Daoy (cell line): ENCODE data around the gene MEF2A. TPM values are rescaled to one million over a fixed set of nuclear protein-coding genes. Genes with fewer than 3 reads are reported as not detected.

Experiments used
- DNase-seq: peaks from one replicate; pipeline ENCODE4 v3.0.0-alpha.2; 2015; ENCODE audit warnings: low read depth
- total RNA-seq: library from RNA; depleted of rRNA; stranded (reverse); fragments of >200 nt; shearing (Covaris generic); gene quantifications from 2 replicates; pipeline ENCODE4 v1.2.3, GENCODE V29; 2014

MEF2A gene
- total RNA-seq, 1 experiment from 2014 or later: 24.2 TPM

DNA sequence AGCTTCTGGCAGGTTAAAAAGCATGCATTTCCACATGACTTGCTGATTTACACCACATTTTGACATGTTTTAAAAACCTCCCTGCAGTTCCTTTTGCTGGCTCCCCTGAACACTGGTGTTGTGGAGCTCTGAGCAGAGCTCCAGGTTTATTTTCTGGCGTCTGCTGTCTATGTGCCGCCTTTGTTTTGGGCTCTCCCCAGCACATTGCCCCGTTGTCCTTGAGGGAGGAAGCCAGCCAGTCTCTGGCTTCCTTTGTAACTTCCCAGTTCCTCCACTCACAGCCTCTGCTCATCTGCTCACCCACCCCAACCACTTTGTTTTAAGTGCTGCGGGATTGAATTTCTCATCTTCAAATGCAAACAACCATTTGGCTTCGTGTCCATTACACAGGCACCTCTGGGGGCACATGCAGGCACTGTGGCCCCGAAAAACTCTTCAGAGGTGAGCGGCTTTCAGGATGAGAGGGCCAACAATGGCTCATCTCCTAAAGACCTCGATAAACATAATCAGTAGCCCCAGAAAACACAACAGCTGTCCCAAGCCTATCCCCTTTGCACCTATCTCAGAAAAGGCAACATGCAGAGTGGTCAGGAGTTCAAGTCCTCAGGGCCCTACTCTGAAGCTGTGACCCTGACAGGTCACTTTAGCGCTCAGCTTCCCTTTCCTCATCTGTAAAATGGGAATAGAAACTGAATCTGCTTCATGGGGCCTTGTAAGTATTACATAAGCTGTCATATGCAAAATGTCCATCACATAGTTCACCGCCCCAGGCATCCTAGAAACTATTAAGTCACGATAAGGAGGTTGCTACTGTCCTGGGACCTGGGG, 1.3 kb upstream of the MEF2A start:
- DNase-seq: peak; percentile 27

DNA sequence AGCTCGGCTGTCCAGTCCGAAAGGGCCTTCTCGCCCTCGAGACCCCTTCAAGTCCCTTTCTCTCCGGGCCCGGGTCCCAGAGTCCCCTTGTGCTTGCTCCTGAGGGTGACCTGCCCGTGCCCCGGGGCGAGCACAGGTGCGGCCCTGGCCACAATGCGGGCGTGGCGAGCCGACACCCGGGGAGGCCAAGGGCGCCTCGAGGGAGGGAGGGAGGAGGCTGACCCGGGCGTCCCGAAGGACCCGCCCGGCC, 810 bp upstream of the MEF2A start:
- DNase-seq: no peak

GRCh38 chr15:99566157-99566897, 543 bp downstream of the MEF2A start:
- DNase-seq: peak; percentile 12

- no peak for DNase-seq
Observed at GRCh38 chr15:99568625-99569352, 3.0 kb downstream of the MEF2A start.

DNA sequence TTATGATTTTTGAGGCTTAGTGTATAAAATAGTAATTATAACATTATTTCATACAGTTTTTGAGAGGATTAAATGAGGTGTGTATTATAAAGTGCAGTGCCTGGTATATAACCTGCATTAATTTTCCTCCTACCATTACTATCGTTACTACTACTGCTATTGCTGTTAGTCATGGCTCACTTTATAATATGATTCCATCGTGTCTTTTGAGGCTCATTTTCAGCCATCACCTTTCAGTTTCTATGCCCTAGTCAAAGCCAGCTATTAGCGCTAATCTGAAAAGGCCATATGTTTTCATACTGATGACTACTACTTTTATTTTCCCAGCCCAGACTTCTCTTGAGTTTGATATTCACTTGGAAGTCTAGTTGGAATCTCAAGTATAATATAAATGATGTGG, 5.5 kb downstream of the MEF2A start:
- DNase-seq: no peak

- DNase-seq: no peak
Observed at GRCh38 chr15:99574048-99574447, 8.3 kb downstream of the MEF2A start.

GRCh38 chr15:99574502-99574901, 8.7 kb downstream of the MEF2A start:
- no peak for DNase-seq

- peak; percentile 13 for DNase-seq
Observed at GRCh38 chr15:99578809-99579208, 13.0 kb downstream of the MEF2A start.

DNA sequence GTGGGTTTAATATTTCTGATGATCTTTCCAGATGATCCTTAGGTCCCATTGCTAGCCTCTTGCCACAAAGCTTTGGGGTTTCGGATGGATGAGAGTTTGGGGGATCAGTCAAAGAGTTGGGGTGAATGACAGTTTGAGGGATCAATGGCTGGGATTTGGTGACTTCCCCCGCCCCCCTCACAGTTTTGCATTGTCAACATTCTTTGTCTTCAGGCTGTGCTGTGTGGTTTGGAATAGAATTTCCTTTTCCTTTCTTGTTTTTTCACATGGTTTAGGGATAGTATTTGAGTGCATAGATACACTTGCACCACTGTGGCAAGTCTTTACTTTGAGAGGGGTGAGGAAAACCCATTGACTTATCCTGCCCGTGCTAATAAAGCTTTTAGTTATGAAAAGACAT, 14.3 kb downstream of the MEF2A start:
- DNase-seq: no peak

DNA sequence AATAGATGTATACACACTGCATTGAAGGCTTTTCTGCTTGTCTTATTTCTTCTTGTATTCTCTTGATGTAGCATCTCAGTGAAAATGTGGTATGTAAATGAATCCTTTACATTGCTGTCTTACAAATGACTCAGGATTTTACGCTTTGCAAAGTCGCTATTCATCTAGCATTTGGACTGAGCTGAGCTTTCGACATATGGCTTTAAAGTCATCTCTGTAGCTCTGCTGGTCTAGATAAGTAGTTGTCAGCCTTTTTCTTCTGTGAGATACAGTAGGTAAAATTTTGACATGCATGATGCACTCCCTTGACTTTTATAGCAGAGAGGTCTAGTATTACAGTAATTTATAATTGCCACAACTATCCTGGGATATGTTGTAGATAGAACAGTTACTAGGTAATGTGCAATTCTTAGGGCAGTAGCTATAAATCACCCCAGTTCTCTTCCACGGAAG, 16.8 kb downstream of the MEF2A start:
- no peak for DNase-seq

GRCh38 chr15:99584081-99584600, 18.4 kb downstream of the MEF2A start:
- no peak for DNase-seq

DNA sequence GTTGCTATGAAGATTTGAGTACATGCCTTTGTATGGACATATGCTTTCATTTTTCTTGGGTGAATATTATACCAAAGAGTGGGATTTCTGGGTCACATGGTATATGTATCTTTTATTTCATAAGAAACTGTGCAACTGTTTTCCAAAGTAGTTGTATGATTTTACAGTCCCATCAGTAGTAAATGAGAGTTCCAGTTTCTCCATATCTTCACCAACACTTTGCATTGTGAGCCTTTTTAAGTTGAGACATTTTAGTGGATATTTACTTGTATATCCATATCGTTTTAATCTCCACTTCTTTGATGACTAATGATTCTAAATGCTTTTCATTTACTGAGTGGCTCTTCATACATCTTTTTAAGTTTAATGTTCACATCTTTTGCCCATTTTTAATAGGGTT, 20.3 kb downstream of the MEF2A start:
- no peak for DNase-seq

DNA sequence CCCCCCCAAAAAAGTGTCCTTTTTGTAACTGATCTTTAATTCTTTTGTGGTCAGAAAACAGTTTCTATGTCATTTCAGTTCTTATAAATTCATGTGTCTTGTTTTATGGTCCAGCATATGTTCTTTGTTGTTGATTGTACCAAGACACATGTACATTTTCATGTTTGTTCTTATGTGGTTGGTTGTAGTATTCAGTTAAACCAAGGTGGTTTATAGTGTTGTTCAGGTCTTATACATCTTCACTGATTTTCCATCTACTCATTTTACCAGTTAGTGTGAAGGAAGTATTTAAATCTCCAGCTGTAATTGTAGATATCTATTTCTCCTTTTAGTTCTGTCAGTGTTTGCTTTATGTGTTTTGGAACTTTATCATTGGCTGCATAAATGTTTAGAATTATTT, 24.0 kb downstream of the MEF2A start:
- DNase-seq: no peak

- no peak for DNase-seq
Observed at GRCh38 chr15:99590913-99591646, 25.3 kb downstream of the MEF2A start.

GRCh38 chr15:99592145-99592791, 26.5 kb downstream of the MEF2A start:
- DNase-seq: no peak

DNA sequence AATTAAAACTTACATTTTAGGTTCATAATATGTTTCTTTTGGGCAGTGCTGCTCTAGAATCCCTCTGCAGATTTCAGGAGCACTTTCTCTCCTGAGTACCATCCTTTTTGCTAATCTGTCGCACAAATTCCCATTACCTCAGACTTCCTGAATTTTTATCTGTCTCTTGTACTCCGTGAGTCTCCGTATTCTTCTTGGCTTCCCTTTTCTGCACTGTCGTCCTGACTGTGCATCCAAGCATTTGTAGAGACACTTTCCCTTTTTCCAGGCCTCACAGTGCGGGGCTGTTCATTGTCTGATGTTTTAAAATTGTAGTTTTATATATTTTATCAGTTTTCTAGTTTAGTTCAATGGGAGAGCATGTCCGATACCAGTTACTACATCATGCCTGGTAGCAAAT, 27.3 kb downstream of the MEF2A start:
- DNase-seq: no peak

DNA sequence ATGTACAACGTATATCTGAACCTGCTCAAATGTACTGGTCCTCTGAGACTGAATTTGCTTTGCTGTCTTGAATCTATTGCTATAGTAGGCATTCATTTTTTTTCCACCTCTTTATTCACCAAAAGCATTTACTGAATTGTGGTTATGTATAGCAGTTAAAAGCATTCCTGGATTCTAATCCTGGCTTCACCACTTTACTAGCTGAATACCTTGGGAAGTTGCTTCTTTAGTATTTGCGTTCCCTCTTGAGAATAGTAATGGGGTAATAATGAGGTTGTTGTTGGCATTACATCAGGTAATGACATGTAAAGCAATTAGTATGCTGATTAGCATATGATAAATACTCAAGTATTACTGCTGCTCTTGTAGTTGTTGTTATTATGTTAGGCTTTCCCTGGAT, 29.1 kb downstream of the MEF2A start:
- no peak for DNase-seq

GRCh38 chr15:99598296-99598695, 32.5 kb downstream of the MEF2A start:
- no peak for DNase-seq

GRCh38 chr15:99603828-99604227, 38.0 kb downstream of the MEF2A start:
- no peak for DNase-seq

DNA sequence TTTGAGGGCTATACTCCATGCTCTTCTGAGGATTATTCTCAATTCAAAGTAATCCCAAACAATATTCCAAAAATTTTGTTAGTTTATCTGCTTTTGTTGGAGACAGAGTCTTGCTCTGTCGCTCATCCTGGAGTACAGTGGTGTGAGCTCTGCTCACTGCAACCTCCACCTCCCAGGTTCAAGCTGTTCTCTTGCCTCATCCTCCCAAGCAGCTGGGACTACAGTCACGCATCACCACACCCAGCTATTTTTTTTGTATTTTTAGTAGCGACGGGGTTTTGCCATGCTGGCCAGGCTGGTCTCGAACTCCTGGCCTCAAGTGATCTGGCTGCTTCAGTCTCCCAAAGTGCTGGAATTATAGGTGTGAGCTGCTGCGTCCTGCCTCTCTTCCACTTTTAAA, 39.1 kb downstream of the MEF2A start:
- no peak for DNase-seq

DNA sequence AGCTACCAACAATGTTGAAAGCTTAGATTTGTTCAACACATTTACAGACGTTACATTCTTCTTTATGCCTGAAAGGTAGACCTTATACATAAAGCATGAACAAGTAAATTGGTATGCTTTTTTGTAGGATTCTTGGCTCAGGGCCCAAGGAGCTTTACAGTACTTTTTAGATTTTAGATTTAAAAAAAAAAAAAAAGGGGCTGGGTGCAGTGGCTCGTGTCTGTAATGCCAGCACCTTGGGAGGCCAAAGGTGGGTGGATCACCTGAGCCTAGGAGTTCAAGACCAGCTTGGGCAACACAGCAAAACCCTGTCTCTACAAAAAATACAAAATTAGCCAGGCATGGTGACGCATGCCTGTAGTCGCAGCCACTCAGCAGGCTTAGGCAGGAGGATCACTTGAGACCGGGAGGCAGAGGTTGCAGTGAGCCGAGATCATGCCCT, 39.7 kb downstream of the MEF2A start:
- no peak for DNase-seq
